ENCODE data around the gene PLK5. TPM values are rescaled to one million over a fixed set of nuclear protein-coding genes. Genes with fewer than 3 reads are reported as not detected.

PLK5 gene
- total RNA-seq, 2 experiments from 2014 or later, result not detected

- Mint-ChIP-seq H3K36me3 (ENCODE audit: low read depth) (no peaks in the 10 kb centered on the region), H3K27ac (no peak overlapping the region), H3K4me1 (ENCODE audit: low read depth) (no peaks in the 10 kb centered on the region), H3K4me3 (no peak overlapping the region), H3K9me3 (no peaks in the 10 kb centered on the region), H3K27me3 (peaks cover 6% of the 10 kb centered on the region)
- ChIA-PET CTCF (interaction anchor here (1.1 kb wide), 1 partner anchor 145 kb away, joined by 3 read pairs; no protein-coding TSS in a partner anchor), POLR2A (interaction anchor here (0.6 to 1.1 kb wide), 2 partner anchors 40 to 129 kb away, joined by 3 read pairs; no protein-coding TSS in a partner anchor)
- intact Hi-C loops (cut with micrococcal nuclease), result no loop called here
- TF ChIP-seq CTCF (IDR thresholded peaks at IDR 0.05), result no peak
- ATAC-seq (no peak), DNase-seq (no peak)
Observed at GRCh38 chr19:1551068-1552040, 27.5 kb downstream of the PLK5 start.

- intact Hi-C loops (cut with micrococcal nuclease), result no loop called here
- no peaks in the 10 kb centered on the region for H3K36me3 Mint-ChIP-seq (ENCODE audit: low read depth)
- ChIA-PET POLR2A (no interaction called here), CTCF (no interaction called here)
- ATAC-seq (no peak), DNase-seq (no peak)
- H3K27me3 Mint-ChIP-seq, result peaks cover 1% of the 10 kb centered on the region
- no peaks in the 10 kb centered on the region for H3K9me3 Mint-ChIP-seq
- no peak for TF ChIP-seq CTCF (IDR thresholded peaks at IDR 0.05)
- H3K27ac Mint-ChIP-seq, result no peak overlapping the region
- H3K4me1 Mint-ChIP-seq (ENCODE audit: low read depth), result no peaks in the 10 kb centered on the region
- no peak overlapping the region for H3K4me3 Mint-ChIP-seq
Observed at GRCh38 chr19:1553415-1553814, 29.5 kb downstream of the PLK5 start.

- ChIA-PET POLR2A (no interaction called here), CTCF (interaction anchor here (1.0 kb wide), 1 partner anchor 9 kb away, joined by 3 read pairs; no protein-coding TSS in a partner anchor)
- intact Hi-C loops (cut with micrococcal nuclease), result no loop called here
- Mint-ChIP-seq H3K27ac (no peak overlapping the region), H3K9me3 (no peaks in the 10 kb centered on the region), H3K27me3 (no peaks in the 10 kb centered on the region), H3K36me3 (ENCODE audit: low read depth) (no peaks in the 10 kb centered on the region), H3K4me1 (ENCODE audit: low read depth) (no peaks in the 10 kb centered on the region), H3K4me3 (no peak overlapping the region)
- no peak for DNase-seq
- no peak for TF ChIP-seq CTCF (IDR thresholded peaks at IDR 0.05)
- no peak for ATAC-seq
Observed at GRCh38 chr19:1554968-1555367, 31.1 kb downstream of the PLK5 start.

- H3K9me3 Mint-ChIP-seq, result no peaks in the 10 kb centered on the region
- TF ChIP-seq CTCF (IDR thresholded peaks at IDR 0.05), result no peak
- H3K4me3 Mint-ChIP-seq, result no peak overlapping the region
- H3K4me1 Mint-ChIP-seq (ENCODE audit: low read depth), result no peaks in the 10 kb centered on the region
- no peaks in the 10 kb centered on the region for H3K36me3 Mint-ChIP-seq (ENCODE audit: low read depth)
- ATAC-seq, result no peak
- no peak for DNase-seq
- intact Hi-C loops (cut with micrococcal nuclease), result no loop called here
- CTCF ChIA-PET, result no interaction called here
- no peaks in the 10 kb centered on the region for H3K27me3 Mint-ChIP-seq
- POLR2A ChIA-PET, result no interaction called here
- H3K27ac Mint-ChIP-seq, result no peak overlapping the region
Observed at GRCh38 chr19:1555487-1556389, 31.9 kb downstream of the PLK5 start.

All from activated CD8-positive, alpha-beta T cell treated with anti-CD3 and anti-CD28 coated beads for 36 hours (primary cell).